ENCODE data around the gene KISS1.

Gene KISS1

DNA sequence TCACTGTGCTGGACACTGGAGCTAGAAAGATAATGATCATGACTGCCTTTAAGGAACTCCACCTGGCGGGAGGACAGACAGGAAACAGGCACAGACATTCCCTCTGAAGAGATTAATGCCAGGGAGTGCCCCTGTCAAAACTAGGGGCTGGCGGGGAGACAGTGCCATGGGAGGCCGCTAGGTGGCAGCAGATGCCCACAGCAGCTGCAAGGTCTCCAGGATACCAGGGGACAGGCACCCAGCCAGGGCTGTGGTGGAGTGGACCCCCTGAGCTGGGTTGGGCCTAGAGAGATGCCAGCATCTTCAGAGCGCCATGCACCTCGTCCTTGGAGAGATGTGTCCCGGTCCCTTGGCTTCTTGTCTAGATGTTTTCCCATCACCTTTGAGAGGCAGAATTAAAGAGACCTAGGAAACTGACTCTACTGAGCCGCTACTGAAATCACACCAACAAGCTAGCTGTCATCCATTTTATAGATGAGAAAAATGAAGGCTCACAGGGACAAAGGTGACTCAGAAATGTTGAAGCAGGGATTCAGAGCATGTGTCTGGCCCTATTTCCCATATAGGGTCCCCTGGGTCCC is 33.7 kb downstream of the KISS1 start:
- in situ Hi-C loops (cut with MboI; ENCODE audit: low sequenced_read_pairs), result loop anchor here (25.0 kb wide), 1 partner anchor 200 kb away; the partner anchor contains the start of gene PLEKHA6

- in situ Hi-C loops (cut with MboI; ENCODE audit: low sequenced_read_pairs), result loop anchor here (25.0 kb wide), 1 partner anchor 200 kb away; the partner anchor contains the start of gene PLEKHA6
Observed at GRCh38 chr1:204161609-204162493, 34.4 kb downstream of the KISS1 start.

GRCh38 chr1:204157962-204158361 is 38.3 kb downstream of the KISS1 start:
- in situ Hi-C loops (cut with MboI; ENCODE audit: low sequenced_read_pairs), result loop anchor here (25.0 kb wide), 1 partner anchor 204 kb away; the partner anchor contains the start of gene PLEKHA6

- in situ Hi-C loops (cut with MboI; ENCODE audit: low sequenced_read_pairs), result loop anchor here (25.0 kb wide), 1 partner anchor 206 kb away; the partner anchor contains the start of gene PLEKHA6
Observed at GRCh38 chr1:204155881-204156280, 40.4 kb downstream of the KISS1 start.

DNA sequence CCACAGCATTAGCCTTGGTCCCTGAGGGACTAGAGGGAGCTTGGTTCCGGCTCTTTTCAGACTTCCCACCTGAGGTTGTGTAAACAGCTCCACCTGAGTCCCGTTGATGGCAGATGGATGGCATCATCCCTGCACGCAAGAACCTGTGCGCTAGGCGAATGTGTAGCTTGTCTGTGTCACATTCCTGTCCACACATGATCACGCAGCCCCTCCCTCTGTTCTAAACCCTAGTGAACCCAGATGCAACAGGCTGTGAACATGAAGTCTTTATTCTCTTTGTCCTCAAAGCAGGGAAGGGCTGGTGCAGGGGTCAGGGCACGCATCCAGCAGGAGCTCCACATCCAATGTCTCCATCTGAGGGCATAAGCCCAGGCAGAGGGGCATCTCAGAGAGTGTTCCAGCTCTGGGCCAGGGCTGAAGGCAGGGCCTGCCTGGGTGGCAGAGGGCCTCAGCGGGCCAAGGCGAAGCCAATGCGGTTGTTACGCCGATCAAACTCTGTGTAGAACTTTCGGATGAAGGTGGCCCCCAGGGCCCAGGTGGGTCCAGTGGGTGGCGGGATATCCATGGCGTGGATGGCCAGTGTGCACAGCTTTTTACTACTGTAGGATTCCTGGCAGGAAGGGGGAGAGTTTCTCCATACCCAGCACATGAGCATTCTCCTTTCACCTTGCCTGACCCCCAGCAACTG is 41.6 kb downstream of the KISS1 start:
- in situ Hi-C loops (cut with MboI; ENCODE audit: low sequenced_read_pairs), result loop anchor here (25.0 kb wide), 1 partner anchor 208 kb away; the partner anchor contains the start of gene PLEKHA6

DNA sequence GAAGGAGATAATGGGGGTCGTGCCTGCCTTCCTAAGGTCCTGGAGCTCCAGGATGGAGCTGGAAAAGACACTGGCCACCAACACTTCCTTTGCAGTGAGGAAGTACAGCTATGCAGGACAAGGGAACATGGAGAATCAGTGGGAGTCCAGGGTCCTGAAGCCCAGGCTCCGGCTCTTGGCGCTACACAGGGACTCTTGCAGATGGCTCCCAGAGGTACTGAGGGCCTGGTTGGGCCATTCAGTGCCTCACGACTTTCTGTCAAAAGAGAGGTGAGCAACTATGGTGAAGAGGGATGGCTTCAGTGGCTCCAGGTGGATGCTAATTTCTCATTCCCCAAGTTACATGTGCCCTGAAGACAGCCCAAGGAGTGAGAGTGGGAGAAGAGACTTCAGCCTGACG is 42.6 kb downstream of the KISS1 start:
- in situ Hi-C loops (cut with MboI; ENCODE audit: low sequenced_read_pairs), result loop anchor here (25.0 kb wide), 1 partner anchor 209 kb away; the partner anchor contains the start of gene PLEKHA6

GRCh38 chr1:204152310-204153044 is 43.8 kb downstream of the KISS1 start:
- in situ Hi-C loops (cut with MboI; ENCODE audit: low sequenced_read_pairs), result loop anchor here (25.0 kb wide), 1 partner anchor 210 kb away; the partner anchor contains the start of gene PLEKHA6

DNA sequence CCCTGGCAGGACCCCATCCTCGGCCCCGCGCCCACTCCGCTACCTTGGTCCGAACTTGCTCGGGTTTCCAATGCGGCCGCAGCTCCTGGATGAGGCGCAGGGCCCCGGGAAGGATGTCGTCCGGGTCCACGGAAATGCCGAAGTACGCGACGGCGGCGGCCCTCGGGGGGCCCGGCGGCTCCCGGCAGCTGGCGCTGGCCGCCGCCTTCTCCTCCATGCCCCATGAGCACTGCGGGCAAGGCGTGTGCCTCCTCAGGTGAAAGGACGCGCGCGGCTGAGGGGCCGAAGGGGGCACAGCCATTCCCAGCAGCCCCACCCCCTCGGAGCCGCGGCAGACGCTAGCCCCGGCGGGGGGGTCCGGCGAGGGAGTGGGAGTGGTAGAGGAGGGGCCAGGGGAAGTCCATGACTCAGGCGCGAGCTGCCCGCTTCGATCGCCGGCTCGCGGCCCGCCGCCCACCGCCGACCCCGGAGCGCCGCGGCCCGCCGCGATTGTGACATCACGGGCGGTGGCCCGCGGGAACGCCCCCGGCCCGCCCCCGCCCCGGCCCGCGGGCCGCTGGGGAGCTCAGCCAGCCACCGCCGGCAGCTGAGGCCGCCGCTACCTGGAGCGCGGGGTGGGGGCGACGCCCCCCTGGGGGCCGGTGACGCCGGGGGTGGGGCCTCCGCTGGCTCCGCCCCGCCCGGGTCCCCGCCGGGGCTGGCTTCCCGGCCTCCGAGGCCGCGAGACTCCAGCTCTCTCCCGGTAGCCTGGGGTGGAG is 44.6 kb downstream of the KISS1 start, which contains the start of gene ETNK2:
ETNK2 (minus strand) TSS at position 493 of the 758 bp plus-strand sequence; CDS start at position 301, 192 bp downstream.
- in situ Hi-C loops (cut with MboI; ENCODE audit: low sequenced_read_pairs), result loop anchor here (25.0 kb wide), 1 partner anchor 211 kb away; the partner anchor contains the start of gene PLEKHA6

GRCh38 chr1:204150702-204151551 is 45.4 kb downstream of the KISS1 start:
- in situ Hi-C loops (cut with MboI; ENCODE audit: low sequenced_read_pairs), result loop anchor here (25.0 kb wide), 1 partner anchor 211 kb away; the partner anchor contains the start of gene PLEKHA6

GRCh38 chr1:204149635-204150565 is 46.4 kb downstream of the KISS1 start:
- in situ Hi-C loops (cut with MboI; ENCODE audit: low sequenced_read_pairs), result loop anchor here (25.0 kb wide), 2 partner anchors 212 to 288 kb away; partner anchors contain the start of genes PLEKHA6 and SNRPE

DNA sequence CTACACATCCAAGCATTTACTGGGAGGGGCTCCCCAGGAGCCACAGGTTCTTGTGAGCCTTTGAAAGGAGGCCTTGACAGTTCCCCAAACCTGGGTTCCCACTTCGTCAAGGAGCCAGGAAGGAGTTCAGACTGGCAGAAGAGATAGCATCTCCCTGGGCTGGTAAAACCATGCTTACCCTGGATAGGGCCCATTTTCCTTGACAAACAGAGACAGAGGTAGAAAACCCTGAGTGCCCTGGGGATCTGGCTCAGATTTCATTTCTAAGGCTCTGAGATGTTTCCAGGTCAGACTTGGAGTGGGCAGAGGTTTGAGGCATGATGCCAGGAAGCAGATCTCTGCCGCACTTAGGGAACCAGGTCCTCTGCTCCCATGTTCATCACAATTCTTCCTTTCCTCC is 47.2 kb downstream of the KISS1 start:
- in situ Hi-C loops (cut with MboI; ENCODE audit: low sequenced_read_pairs), result loop anchor here (25.0 kb wide), 1 partner anchor 287 kb away; the partner anchor contains the start of gene SNRPE

DNA sequence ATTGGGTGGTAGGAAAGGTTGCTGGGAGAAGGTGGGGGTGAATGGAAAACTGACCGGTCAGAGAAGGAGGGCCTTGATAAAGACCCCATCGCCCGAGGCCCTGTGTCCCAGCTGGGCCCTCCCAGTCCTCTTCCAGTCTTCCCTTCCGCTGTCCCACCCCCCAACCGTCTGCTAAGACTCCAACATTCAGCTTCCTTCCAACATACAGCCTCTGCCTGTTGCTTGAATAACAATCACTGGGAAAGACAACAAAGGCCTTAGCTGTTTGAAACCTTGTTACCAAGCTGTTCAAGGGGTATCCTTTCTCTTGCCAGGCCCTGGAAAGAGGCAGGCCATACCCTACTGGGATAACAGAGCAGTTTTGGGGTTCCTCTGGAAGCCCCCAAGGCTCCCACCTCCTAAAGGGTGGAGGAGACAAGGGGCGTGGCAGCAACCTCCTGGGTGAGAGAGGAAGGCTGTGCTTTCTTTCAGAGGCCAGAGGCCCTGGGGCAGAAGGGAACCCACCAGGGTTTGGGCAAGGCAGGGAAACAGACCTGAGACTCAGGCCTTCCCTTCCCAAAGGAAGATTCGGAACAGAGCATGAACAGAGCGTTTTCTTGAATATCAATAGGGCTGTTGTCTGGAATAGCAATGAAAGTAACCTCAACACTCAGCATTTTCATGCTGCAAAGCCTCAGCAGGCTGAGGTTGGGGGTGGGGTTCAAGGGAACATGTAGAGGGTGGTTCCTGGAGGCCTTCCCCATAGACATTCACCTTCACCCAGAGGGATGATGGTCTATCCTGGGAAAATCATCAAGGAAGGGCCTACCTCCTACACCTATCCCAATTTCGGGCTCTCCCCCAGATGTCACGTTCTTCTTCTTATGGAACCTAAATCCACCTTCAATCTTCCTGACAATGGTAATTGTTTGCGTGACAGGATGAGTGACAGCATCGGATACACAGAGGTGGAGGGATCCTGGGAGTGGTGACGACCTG is 48.6 kb downstream of the KISS1 start:
- in situ Hi-C loops (cut with MboI; ENCODE audit: low sequenced_read_pairs), result loop anchor here (25.0 kb wide), 1 partner anchor 285 kb away; the partner anchor contains the start of gene SNRPE

- in situ Hi-C loops (cut with MboI; ENCODE audit: low sequenced_read_pairs), result loop anchor here (25.0 kb wide), 1 partner anchor 285 kb away; the partner anchor contains the start of gene SNRPE
Observed at GRCh38 chr1:204146965-204147364, 49.3 kb downstream of the KISS1 start.

DNA sequence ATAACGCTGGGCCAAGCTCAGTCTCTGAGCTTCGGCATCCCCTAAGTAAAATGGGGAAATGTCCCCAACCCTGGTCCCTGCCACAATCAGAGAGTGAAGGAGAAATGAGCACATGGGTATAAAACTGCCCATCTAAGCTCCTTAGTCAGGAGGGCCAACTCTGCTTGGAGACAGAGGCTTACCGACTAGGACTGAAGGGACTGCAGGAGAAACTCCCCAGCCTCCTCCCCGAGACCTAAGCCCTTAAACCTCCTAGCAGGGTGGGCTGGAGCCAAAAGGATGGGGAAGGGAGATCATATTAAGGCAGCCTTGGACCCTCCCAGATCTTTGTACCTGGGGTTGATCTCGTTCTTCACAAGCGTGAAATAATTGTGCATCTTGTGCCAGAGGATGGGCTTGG is 50.0 kb downstream of the KISS1 start:
- in situ Hi-C loops (cut with MboI; ENCODE audit: low sequenced_read_pairs), result loop anchor here (25.0 kb wide), 1 partner anchor 284 kb away; the partner anchor contains the start of gene SNRPE

- in situ Hi-C loops (cut with MboI; ENCODE audit: low sequenced_read_pairs), result loop anchor here (25.0 kb wide), 1 partner anchor 283 kb away; the partner anchor contains the start of gene SNRPE
Observed at GRCh38 chr1:204145033-204145504, 51.2 kb downstream of the KISS1 start.
